CD4-positive, alpha-beta T cell treated with Interleukin-17A for 4 hours (primary cell): ENCODE data around the gene LGALS13.
"Not testable (repeated sequence)": the region's sequence is repeated elsewhere in the genome, so short reads cannot be mapped to it uniquely, and the experiment has no call there.

ENCODE experiments used
- DNase-seq: peaks from one replicate; pipeline ENCODE4 v3.0.0-alpha.2; 2020; ENCODE audit warnings: mixed read lengths

Gene LGALS13

DNA sequence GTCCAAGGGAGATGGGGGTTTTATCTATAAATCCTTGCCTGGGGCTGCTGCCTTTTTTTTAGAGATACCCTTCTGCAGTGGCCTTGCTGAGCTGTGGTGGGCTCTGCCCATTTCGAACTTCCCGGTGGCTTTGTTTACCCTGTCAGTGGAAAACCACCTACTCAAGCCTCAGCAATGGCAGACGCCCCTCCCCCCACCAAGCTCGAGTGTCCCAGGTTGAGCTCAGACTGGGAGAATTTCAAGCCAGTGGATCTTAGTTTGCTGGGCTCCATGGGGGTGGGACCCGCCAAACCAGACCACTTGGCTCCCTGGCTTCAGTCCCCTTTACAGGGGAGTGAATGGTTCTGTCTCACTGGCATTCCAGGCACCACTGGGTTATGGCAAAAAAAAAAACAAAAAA lies 21.6 kb downstream of the LGALS13 start:
- no peak for DNase-seq

DNA sequence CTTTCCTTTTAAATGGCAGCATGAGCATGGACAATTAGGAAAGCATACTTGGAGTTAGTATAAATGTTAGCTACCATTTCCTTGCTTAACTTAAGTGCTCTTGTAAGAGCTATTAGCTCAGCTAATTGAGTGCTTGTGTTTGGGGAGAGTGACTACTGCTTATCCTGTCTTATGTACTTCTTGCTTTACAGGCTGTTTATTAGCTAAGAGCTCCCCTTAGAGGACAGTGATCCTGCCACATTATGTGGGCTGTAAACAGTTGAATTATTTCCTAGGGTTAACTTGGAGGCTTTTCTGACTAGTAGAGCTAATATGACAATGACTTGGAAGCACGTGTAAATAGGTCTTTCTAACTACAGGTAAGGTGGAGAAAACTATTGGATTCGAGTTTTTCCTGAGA lies 25.3 kb downstream of the LGALS13 start:
- DNase-seq, result not testable (repeated sequence)

DNA sequence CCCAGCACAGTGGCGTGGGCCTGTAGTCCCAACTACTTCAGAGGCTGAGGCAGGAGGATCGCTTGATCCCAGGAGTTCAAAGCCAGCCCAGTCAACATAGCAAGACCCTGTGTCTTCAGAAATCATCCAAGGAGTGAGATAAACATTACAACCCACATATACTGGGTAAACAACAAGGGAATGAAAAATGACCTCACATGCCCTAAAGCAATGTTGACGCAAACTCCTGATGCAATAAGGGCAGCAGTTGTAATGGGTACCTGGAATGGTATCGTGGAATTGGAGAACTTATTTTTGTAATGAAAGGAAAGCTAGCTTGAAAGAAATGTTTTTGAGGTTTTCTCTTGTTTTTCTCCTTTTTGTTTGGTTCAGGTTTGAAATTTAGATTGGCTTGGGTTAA lies 28.9 kb downstream of the LGALS13 start:
- no peak for DNase-seq

DNA sequence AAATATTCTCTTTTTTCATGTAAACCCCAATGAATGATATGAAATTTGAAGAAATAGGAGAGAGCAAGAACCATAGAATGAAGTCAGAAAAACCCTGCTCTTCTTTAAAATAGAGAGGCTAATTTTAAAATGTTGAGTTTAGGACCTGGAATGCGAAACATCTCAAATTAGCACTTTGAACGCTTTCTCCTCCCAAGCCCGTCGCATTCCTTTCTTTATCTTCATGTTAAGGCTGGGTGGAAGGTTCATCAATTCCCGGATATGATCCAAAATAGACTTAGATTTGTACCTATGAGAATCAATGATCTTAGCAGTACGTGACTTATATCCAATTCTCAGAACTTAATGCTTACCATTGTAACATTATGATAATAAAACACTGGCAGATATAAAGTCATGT lies 29.3 kb downstream of the LGALS13 start:
- no peak for DNase-seq

DNA sequence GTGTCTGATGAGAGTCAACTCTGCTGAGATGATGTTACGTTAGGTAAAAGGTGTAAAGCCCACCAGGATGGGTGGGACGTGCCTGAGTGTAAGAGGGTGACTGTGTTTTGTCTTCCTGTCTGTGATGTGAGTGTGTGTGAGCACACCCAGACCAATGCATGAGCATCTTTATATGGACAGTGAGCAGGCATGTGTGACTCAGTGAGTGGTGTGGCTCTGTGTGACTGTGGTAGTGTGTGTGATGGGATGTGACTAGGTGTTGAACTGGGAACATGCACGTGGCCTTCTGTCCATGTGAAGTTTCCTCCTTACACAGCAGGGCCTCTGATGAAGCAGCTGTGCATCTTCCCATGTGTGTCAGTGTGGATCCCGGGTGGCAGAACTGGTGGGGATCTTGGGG lies 35.6 kb downstream of the LGALS13 start:
- DNase-seq, result no peak

GRCh38 chr19:39641773-39642172 lies 39.4 kb downstream of the LGALS13 start:
- DNase-seq, result no peak

GRCh38 chr19:39643591-39643990 lies 41.3 kb downstream of the LGALS13 start:
- no peak for DNase-seq

DNA sequence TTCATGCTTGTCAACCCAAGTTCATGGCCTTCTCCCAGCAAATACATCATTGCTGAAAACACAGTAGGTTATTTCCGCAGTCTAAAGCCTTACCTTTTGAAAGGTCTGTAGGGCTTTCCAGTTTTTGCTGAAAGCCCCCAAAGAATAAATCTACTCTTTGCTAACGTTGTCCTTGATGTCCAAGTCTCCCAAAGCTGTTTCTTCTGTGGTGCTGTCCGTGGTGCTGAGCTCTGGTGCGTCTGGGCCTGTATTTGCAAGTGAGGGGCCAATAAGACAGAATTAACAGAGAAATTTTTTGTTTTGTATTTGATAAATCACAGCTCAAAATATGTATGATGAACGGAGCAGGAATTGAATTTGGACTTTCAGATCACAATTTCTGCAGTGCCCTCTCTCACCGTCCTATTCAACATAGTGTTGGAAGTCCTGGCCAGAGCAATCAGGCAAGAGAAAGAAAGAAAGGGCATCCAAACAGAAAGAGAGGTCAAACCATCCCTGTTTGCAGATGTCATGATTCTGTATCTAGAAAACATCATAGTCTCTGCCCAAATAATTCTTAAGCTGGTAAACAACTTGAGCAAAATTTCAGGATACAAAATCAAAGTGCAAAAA lies 43.6 kb downstream of the LGALS13 start:
- DNase-seq, result no peak

DNA sequence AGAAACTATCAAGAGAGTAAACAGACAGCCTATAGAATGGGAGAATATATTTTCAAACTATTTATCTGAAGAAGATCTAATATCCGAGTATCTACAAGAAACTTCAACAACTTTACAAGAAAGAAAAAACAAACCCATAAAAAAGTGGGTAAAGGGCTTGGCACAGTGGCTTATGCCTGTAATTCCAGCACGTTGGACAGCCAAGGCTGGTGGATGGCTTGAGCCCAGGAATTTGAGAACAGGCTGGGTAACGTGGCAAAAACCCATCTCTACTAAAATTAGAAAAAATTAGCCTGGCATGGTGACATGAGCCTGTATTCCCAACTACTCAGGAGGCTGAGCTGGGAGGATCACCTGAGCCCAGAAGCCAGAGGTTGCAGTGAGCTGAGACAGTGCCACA lies 45.6 kb downstream of the LGALS13 start:
- no peak for DNase-seq

DNA sequence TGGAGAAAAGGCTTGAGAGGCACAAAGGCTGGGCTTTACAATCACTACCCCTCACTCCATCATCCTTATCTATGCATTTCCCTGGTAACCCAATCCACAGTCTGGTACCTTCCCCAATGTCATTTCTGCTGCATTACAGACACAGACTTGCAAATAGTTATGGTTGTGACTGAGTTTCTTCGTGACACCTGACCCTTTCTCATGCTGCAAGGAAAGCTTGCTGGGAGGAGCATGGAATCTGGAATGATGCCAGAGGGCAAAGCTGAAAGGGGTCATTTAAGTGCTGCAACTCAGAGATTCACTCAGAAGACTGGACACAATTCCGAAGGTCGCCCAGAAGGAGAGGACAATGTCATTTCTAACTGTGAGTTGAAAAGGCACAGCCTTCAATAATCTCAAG lies 53.3 kb downstream of the LGALS13 start, which contains the start of gene LGALS16:
LGALS16 (plus strand) TSS at position 301 of the 400 bp plus-strand sequence; CDS start at position 350, 49 bp downstream.
- DNase-seq, result no peak
